ENCODE measurements around the gene L1CAM. TPM values are rescaled to one million over a fixed set of nuclear protein-coding genes. Genes with fewer than 3 reads are reported as not detected.

Gene L1CAM
- total RNA-seq, 3 donors from 2014 or later: 0.29 to 1.8 (median 0.66) TPM

- intact Hi-C loops (cut with DNase I; ENCODE audit: low total_unique reads): no loop called here
- TF ChIP-seq POLR2AphosphoS5 (IDR thresholded peaks at IDR 0.05) (no peak), POLR2A (IDR thresholded peaks at IDR 0.05) (no peak), CTCF (IDR thresholded peaks at IDR 0.05) (no peak)
Measured at GRCh38 chrX:153869473-153870287, 16.3 kb downstream of the L1CAM start.

GRCh38 chrX:153868576-153869472 lies 17.1 kb downstream of the L1CAM start:
- H3K27me3 ChIP-seq: peaks cover 3 to 89% of the 10 kb centered on the region in 2 donors
- intact Hi-C loops (cut with DNase I; ENCODE audit: low total_unique reads): no loop called here
- H3K4me3 ChIP-seq: no peak overlapping the region
- no peaks in the 10 kb centered on the region for H3K9me3 ChIP-seq
- no peaks in the 10 kb centered on the region for H3K36me3 ChIP-seq
- no peak for TF ChIP-seq POLR2AphosphoS5 (IDR thresholded peaks at IDR 0.05)
- TF ChIP-seq CTCF (IDR thresholded peaks at IDR 0.05): no peak
- DNase-seq (ENCODE audit: low spot score in 2 of 2): no peak
- no peaks in the 10 kb centered on the region for H3K4me1 ChIP-seq
- no peak overlapping the region for H3K27ac ChIP-seq

More at GRCh38 chrX:153869473-153870287, 16.3 kb downstream of the L1CAM start:
- Histone ChIP-seq H3K36me3 (no peaks in the 10 kb centered on the region), H3K4me3 (no peak overlapping the region), H3K4me1 (no peaks in the 10 kb centered on the region), H3K27ac (no peak overlapping the region), H3K27me3 (peaks cover 3 to 89% of the 10 kb centered on the region in 2 donors), H3K9me3 (no peaks in the 10 kb centered on the region)
- DNase-seq (ENCODE audit: low spot score in 2 of 2): no peak

- no peak overlapping the region for H3K4me3 ChIP-seq
- TF ChIP-seq POLR2A (IDR thresholded peaks at IDR 0.05) (no peak), POLR2AphosphoS5 (IDR thresholded peaks at IDR 0.05) (no peak), CTCF (IDR thresholded peaks at IDR 0.05) (no peak)
- H3K27ac ChIP-seq: no peak overlapping the region
- DNase-seq (ENCODE audit: low spot score in 2 of 2): no peak
- H3K9me3 ChIP-seq: no peaks in the 10 kb centered on the region
- intact Hi-C loops (cut with DNase I; ENCODE audit: low total_unique reads): no loop called here
- H3K27me3 ChIP-seq: peaks cover 3 to 87% of the 10 kb centered on the region in 2 donors
- H3K4me1 ChIP-seq: no peaks in the 10 kb centered on the region
- no peaks in the 10 kb centered on the region for H3K36me3 ChIP-seq
Measured at GRCh38 chrX:153867671-153868070, 18.3 kb downstream of the L1CAM start.

GRCh38 chrX:153867139-153867538 lies 18.8 kb downstream of the L1CAM start:
- Histone ChIP-seq H3K9me3 (no peaks in the 10 kb centered on the region), H3K4me3 (no peak overlapping the region), H3K27ac (no peak overlapping the region), H3K4me1 (no peaks in the 10 kb centered on the region), H3K27me3 (peaks cover 3 to 87% of the 10 kb centered on the region in 2 donors), H3K36me3 (no peaks in the 10 kb centered on the region)
- intact Hi-C loops (cut with DNase I; ENCODE audit: low total_unique reads): no loop called here
- no peak for TF ChIP-seq POLR2A (IDR thresholded peaks at IDR 0.05)
- TF ChIP-seq POLR2AphosphoS5 (IDR thresholded peaks at IDR 0.05): no peak
- no peak for TF ChIP-seq CTCF (IDR thresholded peaks at IDR 0.05)
- no peak for DNase-seq (ENCODE audit: low spot score in 2 of 2)
